K562 (cell line): ENCODE data around the gene HEMK1. TPM values are rescaled to one million over a fixed set of nuclear protein-coding genes. Genes with fewer than 3 reads are reported as not detected.

Experiments used
- ATF2 ChIP-seq: sonication (generic); formaldehyde crosslinking; IDR thresholded peaks from 2 replicates; pipeline ENCODE4 v1.8.1; 2022; ENCODE audit warnings: missing genetic modification reagents
- BCL6 ChIP-seq: fragments of 250-450 bp; sonication (Bioruptor Pico); IDR thresholded peaks from 2 replicates; pipeline ENCODE4 v1.4.0; 2020
- CBFB ChIP-seq: sonication (generic); formaldehyde crosslinking; IDR thresholded peaks from 2 replicates; pipeline ENCODE4 v1.4.0; 2020; ENCODE audit warnings: mild to moderate bottlenecking, missing genetic modification reagents
- CBX1 ChIP-seq: sonication (generic); IDR thresholded peaks from 2 replicates; pipeline ENCODE4 v1.6.1; 2016; ENCODE audit warnings: antibody characterized with exemption, low read depth, mild to moderate bottlenecking
- CBX8 ChIP-seq: fragments of 200-600 bp; sonication (generic); IDR thresholded peaks from 2 replicates; pipeline ENCODE4 v1.6.1; 2012; ENCODE audit warnings: borderline replicate concordance, mixed run types, low read depth, mild to moderate bottlenecking, moderate library complexity, mixed read lengths, low read length, control low read depth, inconsistent platforms; ENCODE audit not compliant: poor library complexity, severe bottlenecking; ENCODE audit errors: extremely low read depth
- CHCHD3 ChIP-seq: fragments of 250-450 bp; sonication (Bioruptor Pico); IDR thresholded peaks from 2 replicates; pipeline ENCODE4 v2.1.2; 2022; ENCODE audit warnings: mild to moderate bottlenecking
- KAT7 ChIP-seq: sonication (generic); formaldehyde crosslinking; IDR thresholded peaks from 2 replicates; pipeline ENCODE4 v1.8.0; 2022; ENCODE audit warnings: missing genetic modification reagents, mild to moderate bottlenecking, borderline replicate concordance
- KAT8 ChIP-seq: fragments of 450-650 bp; IDR thresholded peaks from 2 replicates; pipeline ENCODE4 v1.6.1; 2016; ENCODE audit warnings: low read depth, mild to moderate bottlenecking
- MEF2D ChIP-seq: conservative IDR thresholded peaks from 2 replicates; pipeline ENCODE4 v1.6.1; 2016; ENCODE audit warnings: low read depth, missing genetic modification characterization, missing compliant biosample characterization
- MLX ChIP-seq, 2 experiments: fragments of 450-650 bp in 1 of 2; sonication (generic) in 1 of 2; formaldehyde crosslinking; conservative IDR thresholded peaks; 2 replicates each; pipeline versions ENCODE4 v1.4.0 to v1.8.1; 2020 to 2022; ENCODE audit warnings: mild to moderate bottlenecking in 1 of 2, missing genetic modification reagents in 1 of 2
- REST ChIP-seq, 2 experiments: fragments of 450-650 bp; formaldehyde crosslinking in 1 of 2; IDR thresholded peaks; 2 replicates each; pipeline versions ENCODE4 v1.4.0 to v1.6.1; 2014 to 2020; ENCODE audit warnings: mild to moderate bottlenecking in 2 of 2, borderline replicate concordance in 1 of 2, low read depth in 1 of 2
- RUNX1 ChIP-seq: sonication (generic); IDR thresholded peaks from 2 replicates; pipeline ENCODE4 v1.6.1; 2016; ENCODE audit warnings: antibody characterized with exemption, low read depth
- SMARCB1 ChIP-seq: IDR thresholded peaks from 2 replicates; pipeline ENCODE4 v1.6.1; 2011; ENCODE audit warnings: improper control_type of control experiment, low read depth; ENCODE audit not compliant: insufficient read length
- SREBF2 ChIP-seq: sonication (generic); formaldehyde crosslinking; IDR thresholded peaks from 2 replicates; pipeline ENCODE4 v1.4.0; 2020; ENCODE audit warnings: mild to moderate bottlenecking, missing genetic modification reagents
- SUPT5H ChIP-seq: fragments of 450-650 bp; IDR thresholded peaks from 2 replicates; pipeline ENCODE4 v1.6.1; 2016
- TAF15 ChIP-seq: fragments of 200-400 bp; formaldehyde crosslinking; IDR thresholded peaks from 2 replicates; pipeline ENCODE4 v1.6.1; 2017; ENCODE audit warnings: mild to moderate bottlenecking, low read depth, low read length, moderate library complexity
- TAF7 ChIP-seq: fragments of 450-650 bp; IDR thresholded peaks from 2 replicates; pipeline ENCODE4 v1.6.1; 2016; ENCODE audit warnings: missing genetic modification characterization, missing compliant biosample characterization
- TAL1 ChIP-seq: fragments of 450-650 bp; IDR thresholded peaks from 2 replicates; pipeline ENCODE4 v1.6.1; 2016; ENCODE audit warnings: mild to moderate bottlenecking
- ZNF311 ChIP-seq: fragments of 250-450 bp; sonication (Bioruptor Pico); IDR thresholded peaks from 2 replicates; pipeline ENCODE4 v1.4.0; 2020; ENCODE audit warnings: mild to moderate bottlenecking, moderate library complexity
- polyA plus RNA-seq, 8 experiments: library from polyadenylated mRNA; depleted of rRNA in 4 of 8; stranded (reverse) in 5 of 8; unstranded in 3 of 8; fragments of >200 nt; fragmentation: Nextera tagmentation in 2 of 8; fragmentation: Illumina TruSeq in 1 of 8; extraction: Ambion mirVana in 2 of 8; extraction: Trizol in 1 of 8; gene quantifications; 2 replicates each; pipeline versions ENCODE4 v1.2.1 to v1.2.3, GENCODE V29; 2011 to 2014; ENCODE audit warnings: inconsistent platforms in 1 of 8, missing spikeins in 1 of 8
- total RNA-seq, 7 experiments: library from RNA; depleted of rRNA in 6 of 7; stranded (reverse); fragments of >200 nt in 6 of 7; fragmentation: Illumina TruSeq in 2 of 7; extraction: Trizol in 2 of 7; gene quantifications; 2 replicates each; pipeline versions ENCODE4 v1.2.1 to v1.2.3, GENCODE V29; 2011 to 2021; ENCODE audit warnings: low replicate concordance in 1 of 7

HEMK1 gene
- total and polyA plus RNA-seq, 9 of the 15 experiments (the other 6 are each of a cell fraction or from before 2014, with no cell fraction given), result 2.0 to 16.8 (median 11.4) TPM

GRCh38 chr3:50604110-50604621, 34.8 kb downstream of the HEMK1 start (continued):
- TF ChIP-seq CBFB (CRISPR knock-in tag) (0 out of 2 replicates have a peak, but pooled peaks have one; percentile 15), SREBF2 (CRISPR knock-in tag) (no peak), CBX8 (no peak), RUNX1 (no peak), TAF15 (no peak), TAL1 (no peak), BCL6 (CRISPR knock-in tag) (no peak), REST (IDR thresholded peaks at IDR 0.05; ENCODE audit: borderline replicate concordance) (no peak), REST (CRISPR knock-in tag; IDR thresholded peaks at IDR 0.05; ENCODE audit: low read depth) (no peak), TAF7 (tag) (no peak), ZNF311 (no peak), SMARCB1 (no peak), CHCHD3 (CRISPR knock-in tag) (no peak), KAT8 (no peak), ATF2 (CRISPR knock-in tag) (no peak), MEF2D (tag) (no peak), MLX (CRISPR knock-in tag; conservative IDR thresholded peaks at IDR 0.05) (no peak), CBX1 (no peak), KAT7 (CRISPR knock-in tag) (peak; percentile 56; the same call in 1 of the 2 replicates), SUPT5H (peak; percentile 60; the same call in 1 of the 2 replicates)
